Measurements from ENCODE around the gene C2orf72. TPM values are rescaled to one million over a fixed set of nuclear protein-coding genes. Genes with fewer than 3 reads are reported as not detected.

C2orf72 gene
- total and polyA plus RNA-seq, 2 of the 13 experiments (the other 11 are each of a cell fraction or from before 2014, with no cell fraction given) = 147 to 203 TPM

DNA sequence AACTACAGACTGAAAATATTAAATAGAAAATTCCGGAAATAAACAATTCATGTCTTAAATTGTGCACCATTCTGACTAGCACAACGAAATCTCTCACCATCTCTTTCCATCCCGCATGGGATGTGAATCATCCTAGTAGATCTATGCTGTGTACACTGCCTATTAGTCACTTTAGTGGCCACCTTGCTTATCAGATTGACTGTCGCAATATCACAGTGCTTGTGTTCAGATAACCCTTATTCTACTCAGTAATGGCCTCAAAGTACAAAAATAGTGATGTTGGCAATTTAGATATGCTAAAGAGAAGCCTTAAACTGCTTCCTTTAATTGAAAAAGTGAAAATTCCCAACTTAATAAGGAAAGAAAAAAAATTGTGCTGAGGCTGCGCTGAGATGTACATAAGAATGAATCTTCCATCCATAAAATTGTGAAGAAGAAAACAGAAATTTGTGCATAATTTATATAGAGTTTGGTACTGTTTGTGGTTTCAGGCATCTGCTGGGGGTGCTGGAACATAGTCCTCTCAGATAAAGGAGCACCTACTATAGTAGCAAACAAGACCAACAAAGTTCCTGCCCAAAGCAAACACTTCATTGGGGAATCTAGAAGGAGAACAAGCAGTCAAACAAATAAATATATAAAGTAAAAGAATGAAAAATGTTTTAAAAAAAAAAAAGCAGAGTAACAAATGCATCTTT, 31.4 kb downstream of the C2orf72 start:
- Histone ChIP-seq H3K9ac (ENCODE audit: insufficient read depth, low read depth, low read length) (no peak overlapping the region), H3K27ac (ENCODE audit: extremely low read length, insufficient read depth, low read length) (peak overlapping the region; percentile 25), H3K4me2 (ENCODE audit: low read depth, low read length) (0 out of 2 replicates have a peak overlapping the region, but pooled peaks have one; percentile 20), H3K9me3 (ENCODE audit: low read length) (no peaks in the 10 kb centered on the region), H4K20me1 (ENCODE audit: insufficient read depth, low read length) (no peaks in the 10 kb centered on the region), H3K79me2 (ENCODE audit: insufficient read depth, low read length) (peaks cover 10% of the 10 kb centered on the region), H3K36me3 (replicated peaks in 1 of 2; ENCODE audit: control insufficient read depth in 1 of 2, insufficient read depth in 2 of 2, low read length in 2 of 2) (peaks cover 23 to 78% of the 10 kb centered on the region in 2 experiments), H3K27me3 (ENCODE audit: control insufficient read depth in 1 of 2, insufficient read depth in 2 of 2, low read length in 2 of 2) (no peaks in the 10 kb centered on the region), H2AFZ (ENCODE audit: low read length) (no peak overlapping the region), H3K4me1 (ENCODE audit: insufficient read depth, low read length) (peaks cover 41% of the 10 kb centered on the region), H3K4me3 (replicated peaks in 1 of 3; ENCODE audit: insufficient read depth in 1 of 3, low read depth in 2 of 3, low read length in 3 of 3) (no peak overlapping the region)
- in situ Hi-C loops (cut with HindIII; ENCODE audit: extremely low pct_ligation_motif_present, low pct_unique_long_range_greater_than_20kb) = no loop called here
- BruUV-seq (replicated peaks) = no TSS peak
- ChIA-PET CTCF (ENCODE audit: low intra/inter-chr PET ratio, low total read pairs) (no interaction called here), POLR2A (interaction anchor here (1.0 to 1.3 kb wide), 3 partner anchors 17 to 395 kb away, joined by 3 to 16 read pairs (median 4); partner anchors contain the start of gene NCL)
- ATAC-seq = peak; percentile 89
- DNase-seq (ENCODE audit: low spot score) = peak; percentile 87
- WGBS (ENCODE audit: low lambda C conversion rate) = 54% methylated on average over 5 of the region's 5 CpGs
- intact Hi-C loops (cut with micrococcal nuclease; ENCODE audit: unreplicated experiment) = no loop called here
- peak; percentile 64 for FAIRE-seq
- no peak for TF ChIP-seq ZNF432 (CRISPR knock-in tag; IDR thresholded peaks at IDR 0.05; ENCODE audit: borderline replicate concordance)
- no peak for TF ChIP-seq PHF20 (CRISPR knock-in tag; IDR thresholded peaks at IDR 0.05)
- peak; percentile 62; the same call in 1 of the 2 replicates for TF ChIP-seq GATA4 (IDR thresholded peaks at IDR 0.05; ENCODE audit: borderline replicate concordance, low read depth)
- TF ChIP-seq, protein P1, sequence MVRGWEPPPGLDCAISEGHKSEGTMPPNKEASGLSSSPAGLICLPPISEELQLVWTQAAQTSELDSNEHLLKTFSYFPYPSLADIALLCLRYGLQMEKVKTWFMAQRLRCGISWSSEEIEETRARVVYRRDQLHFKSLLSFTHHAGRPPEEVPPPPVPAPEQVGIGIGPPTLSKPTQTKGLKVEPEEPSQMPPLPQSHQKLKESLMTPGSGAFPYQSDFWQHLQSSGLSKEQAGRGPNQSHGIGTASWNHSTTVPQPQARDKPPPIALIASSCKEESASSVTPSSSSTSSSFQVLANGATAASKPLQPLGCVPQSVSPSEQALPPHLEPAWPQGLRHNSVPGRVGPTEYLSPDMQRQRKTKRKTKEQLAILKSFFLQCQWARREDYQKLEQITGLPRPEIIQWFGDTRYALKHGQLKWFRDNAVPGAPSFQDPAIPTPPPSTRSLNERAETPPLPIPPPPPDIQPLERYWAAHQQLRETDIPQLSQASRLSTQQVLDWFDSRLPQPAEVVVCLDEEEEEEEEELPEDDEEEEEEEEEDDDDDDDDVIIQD (CRISPR knock-in tag; IDR thresholded peaks at IDR 0.05; ENCODE audit: low read depth) = peak; percentile 51; the same call in 1 of the 2 replicates
- TF ChIP-seq, protein P2, sequence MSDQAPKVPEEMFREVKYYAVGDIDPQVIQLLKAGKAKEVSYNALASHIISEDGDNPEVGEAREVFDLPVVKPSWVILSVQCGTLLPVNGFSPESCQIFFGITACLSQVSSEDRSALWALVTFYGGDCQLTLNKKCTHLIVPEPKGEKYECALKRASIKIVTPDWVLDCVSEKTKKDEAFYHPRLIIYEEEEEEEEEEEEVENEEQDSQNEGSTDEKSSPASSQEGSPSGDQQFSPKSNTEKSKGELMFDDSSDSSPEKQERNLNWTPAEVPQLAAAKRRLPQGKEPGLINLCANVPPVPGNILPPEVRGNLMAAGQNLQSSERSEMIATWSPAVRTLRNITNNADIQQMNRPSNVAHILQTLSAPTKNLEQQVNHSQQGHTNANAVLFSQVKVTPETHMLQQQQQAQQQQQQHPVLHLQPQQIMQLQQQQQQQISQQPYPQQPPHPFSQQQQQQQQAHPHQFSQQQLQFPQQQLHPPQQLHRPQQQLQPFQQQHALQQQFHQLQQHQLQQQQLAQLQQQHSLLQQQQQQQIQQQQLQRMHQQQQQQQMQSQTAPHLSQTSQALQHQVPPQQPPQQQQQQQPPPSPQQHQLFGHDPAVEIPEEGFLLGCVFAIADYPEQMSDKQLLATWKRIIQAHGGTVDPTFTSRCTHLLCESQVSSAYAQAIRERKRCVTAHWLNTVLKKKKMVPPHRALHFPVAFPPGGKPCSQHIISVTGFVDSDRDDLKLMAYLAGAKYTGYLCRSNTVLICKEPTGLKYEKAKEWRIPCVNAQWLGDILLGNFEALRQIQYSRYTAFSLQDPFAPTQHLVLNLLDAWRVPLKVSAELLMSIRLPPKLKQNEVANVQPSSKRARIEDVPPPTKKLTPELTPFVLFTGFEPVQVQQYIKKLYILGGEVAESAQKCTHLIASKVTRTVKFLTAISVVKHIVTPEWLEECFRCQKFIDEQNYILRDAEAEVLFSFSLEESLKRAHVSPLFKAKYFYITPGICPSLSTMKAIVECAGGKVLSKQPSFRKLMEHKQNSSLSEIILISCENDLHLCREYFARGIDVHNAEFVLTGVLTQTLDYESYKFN (CRISPR knock-in tag; conservative IDR thresholded peaks at IDR 0.05) = peak; percentile 39
- TF ChIP-seq, protein P3, sequence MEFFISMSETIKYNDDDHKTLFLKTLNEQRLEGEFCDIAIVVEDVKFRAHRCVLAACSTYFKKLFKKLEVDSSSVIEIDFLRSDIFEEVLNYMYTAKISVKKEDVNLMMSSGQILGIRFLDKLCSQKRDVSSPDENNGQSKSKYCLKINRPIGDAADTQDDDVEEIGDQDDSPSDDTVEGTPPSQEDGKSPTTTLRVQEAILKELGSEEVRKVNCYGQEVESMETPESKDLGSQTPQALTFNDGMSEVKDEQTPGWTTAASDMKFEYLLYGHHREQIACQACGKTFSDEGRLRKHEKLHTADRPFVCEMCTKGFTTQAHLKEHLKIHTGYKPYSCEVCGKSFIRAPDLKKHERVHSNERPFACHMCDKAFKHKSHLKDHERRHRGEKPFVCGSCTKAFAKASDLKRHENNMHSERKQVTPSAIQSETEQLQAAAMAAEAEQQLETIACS (CRISPR knock-in tag; IDR thresholded peaks at IDR 0.05) = no peak
- TF ChIP-seq, protein P4, sequence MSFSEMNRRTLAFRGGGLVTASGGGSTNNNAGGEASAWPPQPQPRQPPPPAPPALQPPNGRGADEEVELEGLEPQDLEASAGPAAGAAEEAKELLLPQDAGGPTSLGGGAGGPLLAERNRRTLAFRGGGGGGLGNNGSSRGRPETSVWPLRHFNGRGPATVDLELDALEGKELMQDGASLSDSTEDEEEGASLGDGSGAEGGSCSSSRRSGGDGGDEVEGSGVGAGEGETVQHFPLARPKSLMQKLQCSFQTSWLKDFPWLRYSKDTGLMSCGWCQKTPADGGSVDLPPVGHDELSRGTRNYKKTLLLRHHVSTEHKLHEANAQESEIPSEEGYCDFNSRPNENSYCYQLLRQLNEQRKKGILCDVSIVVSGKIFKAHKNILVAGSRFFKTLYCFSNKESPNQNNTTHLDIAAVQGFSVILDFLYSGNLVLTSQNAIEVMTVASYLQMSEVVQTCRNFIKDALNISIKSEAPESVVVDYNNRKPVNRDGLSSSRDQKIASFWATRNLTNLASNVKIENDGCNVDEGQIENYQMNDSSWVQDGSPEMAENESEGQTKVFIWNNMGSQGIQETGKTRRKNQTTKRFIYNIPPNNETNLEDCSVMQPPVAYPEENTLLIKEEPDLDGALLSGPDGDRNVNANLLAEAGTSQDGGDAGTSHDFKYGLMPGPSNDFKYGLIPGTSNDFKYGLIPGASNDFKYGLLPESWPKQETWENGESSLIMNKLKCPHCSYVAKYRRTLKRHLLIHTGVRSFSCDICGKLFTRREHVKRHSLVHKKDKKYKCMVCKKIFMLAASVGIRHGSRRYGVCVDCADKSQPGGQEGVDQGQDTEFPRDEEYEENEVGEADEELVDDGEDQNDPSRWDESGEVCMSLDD (CRISPR knock-in tag; IDR thresholded peaks at IDR 0.05; ENCODE audit: borderline replicate concordance) = no peak
- no peak for TF ChIP-seq ZNF382 (CRISPR knock-in tag; IDR thresholded peaks at IDR 0.05; ENCODE audit: borderline replicate concordance)
- TF ChIP-seq GLI4 (CRISPR knock-in tag; IDR thresholded peaks at IDR 0.05; ENCODE audit: borderline replicate concordance) = no peak
- no peak for TF ChIP-seq SRSF4 (IDR thresholded peaks at IDR 0.05; ENCODE audit: low read depth, low read length, poor library complexity, severe bottlenecking)
- TF ChIP-seq SYNCRIP (IDR thresholded peaks at IDR 0.05; ENCODE audit: insufficient read depth, low read depth, low read length) = no peak
- TF ChIP-seq ZSCAN21 (CRISPR knock-in tag; IDR thresholded peaks at IDR 0.05; ENCODE audit: borderline replicate concordance) = peak; percentile 53; the same call in 1 of the 2 replicates
- TF ChIP-seq MAFF (IDR thresholded peaks at IDR 0.05; ENCODE audit: low read depth, low read length) = peak; percentile 39; the same call in 1 of the 2 replicates
- peak; percentile 64; the same call in 1 of the 2 replicates for TF ChIP-seq IRF2 (CRISPR knock-in tag; IDR thresholded peaks at IDR 0.05)

All from HepG2 (cell line).